ENCODE measurements around the gene UTS2B.

The UTS2B gene

DNA sequence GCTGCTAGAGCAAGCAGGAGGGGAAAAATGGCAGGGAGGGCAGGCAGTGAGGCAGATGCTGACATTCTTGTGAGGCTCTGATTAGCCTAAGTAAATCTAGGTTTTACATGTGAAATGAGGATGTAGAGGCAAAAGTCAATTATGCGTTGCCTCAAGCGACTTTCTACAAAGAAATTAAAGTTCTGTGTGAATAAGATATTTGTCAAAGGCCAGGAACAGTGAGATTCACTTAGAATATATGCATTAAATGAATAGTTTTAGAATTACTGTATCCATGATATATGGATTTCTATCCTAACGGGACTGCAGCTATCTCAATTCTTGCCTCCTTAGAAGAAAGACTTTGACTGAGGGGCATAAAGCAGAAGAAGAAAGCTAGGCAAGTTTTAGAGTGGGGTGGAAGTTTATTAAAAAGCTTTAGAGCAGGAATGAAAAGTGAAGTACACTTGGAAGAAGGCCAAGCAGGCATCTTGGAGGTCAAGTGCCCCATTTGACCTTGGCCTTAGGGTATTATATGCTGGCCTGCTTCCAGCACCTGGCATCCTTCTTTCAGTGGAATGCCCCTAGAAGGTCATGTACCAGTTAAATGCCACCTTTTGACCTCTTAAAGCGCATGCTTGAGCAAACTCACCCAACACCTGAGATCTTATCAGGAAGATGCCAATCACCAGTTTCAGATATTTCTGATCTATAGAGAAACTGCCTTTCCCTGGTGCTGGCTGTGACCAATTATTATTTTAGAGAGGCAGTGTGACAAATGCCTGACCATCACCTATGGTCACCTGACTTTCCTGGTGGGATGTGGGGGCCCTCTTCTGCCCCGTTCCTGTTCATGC is 93.1 kb downstream of the UTS2B start:
- H3K27ac Mint-ChIP-seq, result no peak overlapping the region

DNA sequence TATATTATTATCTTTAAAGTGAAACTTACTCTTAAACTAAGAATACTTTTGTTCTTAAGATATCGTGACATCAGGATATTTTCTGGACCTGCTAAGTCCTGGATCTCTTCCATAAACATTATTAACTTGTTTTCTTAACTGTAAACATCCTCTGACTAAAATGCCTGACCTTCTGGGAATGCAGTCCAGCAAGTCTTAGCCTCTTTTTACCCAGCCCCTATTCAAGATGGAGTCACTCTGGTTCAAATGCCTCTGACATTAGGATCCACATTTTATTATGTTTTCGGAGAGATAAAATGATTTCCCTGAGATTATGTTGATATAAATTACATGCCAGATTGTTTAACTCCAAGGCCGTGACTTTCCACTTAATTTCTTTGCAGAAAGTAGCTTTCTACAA is 93.7 kb downstream of the UTS2B start:
- Mint-ChIP-seq H3K4me1 (ENCODE audit: low read depth) (no peaks in the 10 kb centered on the region), H3K36me3 (ENCODE audit: low read depth) (no peaks in the 10 kb centered on the region), H3K9me3 (no peaks in the 10 kb centered on the region), H3K4me3 (no peak overlapping the region), H3K27ac (no peak overlapping the region), H3K27me3 (ENCODE audit: low read depth) (no peaks in the 10 kb centered on the region)

More for the DNA sequence above, 93.1 kb downstream of the UTS2B start:
- Mint-ChIP-seq H3K36me3 (ENCODE audit: low read depth) (no peaks in the 10 kb centered on the region), H3K9me3 (no peaks in the 10 kb centered on the region), H3K27me3 (ENCODE audit: low read depth) (no peaks in the 10 kb centered on the region), H3K4me3 (no peak overlapping the region), H3K4me1 (ENCODE audit: low read depth) (no peaks in the 10 kb centered on the region)

DNA sequence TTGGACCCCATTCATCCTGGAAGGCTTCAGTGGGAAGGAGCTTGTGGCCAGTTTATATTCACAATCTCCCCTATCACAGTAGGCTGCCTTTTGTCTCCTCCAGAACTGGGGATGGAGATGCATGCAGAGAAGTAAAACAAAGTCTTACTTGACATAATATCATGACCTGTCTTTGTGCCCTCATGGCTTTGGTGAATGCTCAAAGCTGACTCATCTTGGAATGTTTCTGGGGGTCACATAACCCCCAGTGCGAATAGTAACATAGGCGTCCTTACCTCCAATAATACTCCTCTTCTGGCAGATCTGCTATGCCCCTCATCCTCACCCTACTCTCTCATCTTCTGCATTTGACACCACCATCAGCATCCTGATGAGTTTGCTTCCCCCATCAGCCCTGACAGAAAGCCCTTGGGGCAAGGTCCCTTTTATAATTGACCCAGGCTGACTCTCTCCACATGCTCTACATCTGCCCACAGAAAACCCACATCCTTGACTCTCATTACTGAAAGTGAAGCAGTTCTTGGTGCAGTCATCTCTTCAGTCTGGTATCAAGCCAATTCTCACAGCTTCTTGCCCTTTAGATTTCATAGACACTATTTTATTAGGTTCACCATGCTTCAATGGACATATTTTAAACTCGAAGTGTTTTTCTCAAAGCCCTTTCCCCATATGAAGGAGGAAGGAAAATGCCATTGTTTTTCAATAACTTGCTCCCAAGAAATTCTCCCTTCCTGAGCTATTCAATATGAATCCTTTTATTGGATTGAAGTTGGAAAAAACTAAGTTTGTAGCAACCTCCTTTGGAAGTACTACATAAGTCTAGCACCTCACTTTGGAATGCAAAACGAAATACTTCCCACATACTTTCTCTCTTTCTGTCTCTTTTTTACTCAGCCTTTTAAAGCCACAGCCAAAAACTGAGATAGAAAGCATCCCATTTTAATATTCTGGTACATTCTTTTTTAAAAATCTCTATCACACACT is 94.7 kb downstream of the UTS2B start:
- no peaks in the 10 kb centered on the region for H3K36me3 Mint-ChIP-seq (ENCODE audit: low read depth)
- no peaks in the 10 kb centered on the region for H3K4me1 Mint-ChIP-seq (ENCODE audit: low read depth)
- no peak overlapping the region for H3K27ac Mint-ChIP-seq
- no peak overlapping the region for H3K4me3 Mint-ChIP-seq
- H3K27me3 Mint-ChIP-seq (ENCODE audit: low read depth), result no peaks in the 10 kb centered on the region
- H3K9me3 Mint-ChIP-seq, result no peaks in the 10 kb centered on the region

DNA sequence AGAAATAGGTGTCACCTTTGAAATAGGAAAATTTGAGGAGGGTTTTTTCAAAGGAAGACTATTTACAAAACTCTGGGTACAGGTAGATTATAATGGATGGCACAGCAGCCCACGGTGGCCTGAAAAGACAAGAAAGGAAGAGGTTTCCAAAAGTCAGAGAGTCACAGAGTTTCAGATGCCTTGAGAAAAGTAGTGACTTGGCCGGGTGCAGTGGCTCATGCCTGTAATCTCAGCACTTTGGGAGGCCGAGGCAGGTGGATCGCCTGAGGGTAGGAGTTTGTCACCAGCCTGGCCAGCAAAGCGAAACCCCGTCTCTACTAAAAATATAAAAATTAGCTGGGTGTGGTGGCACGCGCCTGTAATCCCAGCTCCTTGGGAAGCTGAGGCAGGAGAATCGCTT is 96.1 kb downstream of the UTS2B start:
- no peaks in the 10 kb centered on the region for H3K36me3 Mint-ChIP-seq (ENCODE audit: low read depth)
- H3K4me1 Mint-ChIP-seq (ENCODE audit: low read depth), result no peaks in the 10 kb centered on the region
- H3K9me3 Mint-ChIP-seq, result no peaks in the 10 kb centered on the region
- no peaks in the 10 kb centered on the region for H3K27me3 Mint-ChIP-seq (ENCODE audit: low read depth)
- no peak overlapping the region for H3K27ac Mint-ChIP-seq
- H3K4me3 Mint-ChIP-seq, result no peak overlapping the region

DNA sequence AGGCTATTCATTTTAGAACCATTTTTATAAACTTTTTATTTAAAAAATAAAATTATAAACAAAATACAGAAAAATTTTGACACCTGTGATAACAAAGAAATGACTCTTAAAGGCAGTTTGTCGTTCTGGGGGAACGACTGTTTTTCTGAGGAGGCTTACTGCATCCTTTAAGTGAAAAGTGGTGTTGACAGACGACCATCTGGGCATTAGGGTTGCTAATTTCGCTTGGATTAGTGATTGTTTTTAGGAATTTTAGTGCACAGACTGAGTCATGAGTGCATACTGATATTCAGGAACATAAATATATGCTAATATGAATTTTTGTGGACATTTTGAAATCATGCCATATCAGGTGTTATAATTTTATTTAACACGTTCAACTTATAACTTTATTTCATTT is 102.8 kb downstream of the UTS2B start:
- Mint-ChIP-seq H3K4me1 (ENCODE audit: low read depth) (no peaks in the 10 kb centered on the region), H3K9me3 (no peaks in the 10 kb centered on the region), H3K27me3 (ENCODE audit: low read depth) (no peaks in the 10 kb centered on the region), H3K27ac (no peak overlapping the region), H3K36me3 (ENCODE audit: low read depth) (no peaks in the 10 kb centered on the region), H3K4me3 (no peak overlapping the region)

DNA sequence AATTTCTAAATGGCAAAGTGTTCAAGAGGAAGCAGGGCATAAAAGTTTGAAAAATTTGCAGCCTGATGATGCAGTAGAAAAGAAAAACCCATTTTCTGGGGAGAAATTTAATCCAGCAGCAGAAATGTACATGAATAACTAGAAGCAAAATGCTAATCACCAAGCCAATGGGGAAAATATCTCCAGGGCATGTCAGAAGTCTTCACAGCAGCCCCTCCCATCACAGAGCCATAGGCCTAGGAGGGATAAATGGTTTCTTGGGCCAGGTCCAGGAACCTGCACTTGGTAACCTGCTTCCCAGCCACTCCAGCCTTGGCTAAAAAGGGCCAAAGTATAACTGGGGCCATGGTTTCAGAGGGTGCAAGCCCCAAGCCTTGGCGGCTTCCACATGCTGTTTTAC is 108.7 kb downstream of the UTS2B start:
- H3K4me1 Mint-ChIP-seq (ENCODE audit: low read depth), result no peaks in the 10 kb centered on the region
- no peak overlapping the region for H3K4me3 Mint-ChIP-seq
- H3K36me3 Mint-ChIP-seq (ENCODE audit: low read depth), result no peaks in the 10 kb centered on the region
- H3K27ac Mint-ChIP-seq, result no peak overlapping the region
- peaks cover 6% of the 10 kb centered on the region for H3K9me3 Mint-ChIP-seq
- no peaks in the 10 kb centered on the region for H3K27me3 Mint-ChIP-seq (ENCODE audit: low read depth)

DNA sequence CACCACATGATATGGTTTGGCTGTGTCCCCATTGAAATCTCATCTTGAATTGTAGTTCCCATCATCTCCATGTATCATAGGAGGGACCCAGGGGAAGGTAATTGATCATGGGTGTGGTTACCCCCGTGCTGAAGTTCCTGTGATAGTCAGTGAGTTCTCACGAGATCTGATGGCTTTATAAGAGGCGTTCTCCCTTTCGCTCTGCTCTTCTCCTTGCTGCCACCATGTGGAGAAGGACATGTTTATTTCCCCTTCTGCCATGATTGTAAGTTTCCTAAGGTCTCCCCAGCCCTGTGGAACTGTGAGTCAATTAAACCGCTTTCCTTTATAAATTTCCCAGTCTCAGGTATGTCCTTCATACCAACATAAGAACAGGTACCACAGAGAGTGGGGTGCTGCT is 109.4 kb downstream of the UTS2B start:
- H3K27ac Mint-ChIP-seq, result no peak overlapping the region
- no peaks in the 10 kb centered on the region for H3K4me1 Mint-ChIP-seq (ENCODE audit: low read depth)
- no peak overlapping the region for H3K4me3 Mint-ChIP-seq
- peaks cover 6% of the 10 kb centered on the region for H3K9me3 Mint-ChIP-seq
- no peaks in the 10 kb centered on the region for H3K27me3 Mint-ChIP-seq (ENCODE audit: low read depth)
- no peaks in the 10 kb centered on the region for H3K36me3 Mint-ChIP-seq (ENCODE audit: low read depth)

DNA sequence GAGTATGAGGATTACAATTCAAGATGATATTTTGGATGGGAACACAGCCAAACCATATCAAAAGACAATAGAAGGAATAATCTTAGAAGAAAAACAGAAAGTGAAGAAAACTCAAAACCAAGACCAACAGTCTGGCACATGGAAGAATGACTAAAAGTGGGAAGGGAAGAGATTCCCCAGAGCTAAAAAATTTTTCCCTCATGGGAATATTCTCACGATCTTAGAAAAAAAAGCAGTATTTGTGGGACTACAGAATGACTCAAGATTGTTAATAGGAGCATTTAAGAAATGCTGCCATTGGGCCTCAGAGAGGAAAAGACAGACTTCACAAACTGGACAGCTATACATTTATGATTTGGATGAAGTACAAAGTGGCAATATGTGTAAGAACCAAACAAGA is 113.0 kb downstream of the UTS2B start:
- Mint-ChIP-seq H3K4me3 (no peak overlapping the region), H3K9me3 (peaks cover 6% of the 10 kb centered on the region), H3K36me3 (ENCODE audit: low read depth) (no peaks in the 10 kb centered on the region), H3K27me3 (ENCODE audit: low read depth) (no peaks in the 10 kb centered on the region), H3K4me1 (ENCODE audit: low read depth) (no peaks in the 10 kb centered on the region), H3K27ac (no peak overlapping the region)
